Endothelial cell (in vitro differentiated cells): ENCODE data around the gene DHX38. TPM values are rescaled to one million over a fixed set of nuclear protein-coding genes. Genes with fewer than 3 reads are reported as not detected.

Experiments used
- DNase-seq: peaks from one replicate; pipeline ENCODE4 v3.0.0; 2021; ENCODE audit warnings: low spot score
- H3K27ac Mint-ChIP-seq: one replicate; pipeline ENCODE4 v1.8.0; 2021; ENCODE audit warnings: mixed read lengths, inconsistent platforms; ENCODE audit not compliant: unreplicated experiment
- H3K27me3 Mint-ChIP-seq: one replicate; pipeline ENCODE4 v1.8.0; 2021; ENCODE audit warnings: mild to moderate bottlenecking, moderate library complexity, mixed read lengths, inconsistent platforms; ENCODE audit not compliant: unreplicated experiment
- H3K36me3 Mint-ChIP-seq: one replicate; pipeline ENCODE4 v1.8.0; 2021; ENCODE audit warnings: mild to moderate bottlenecking, low read depth, mixed read lengths, inconsistent platforms; ENCODE audit not compliant: unreplicated experiment
- H3K4me1 Mint-ChIP-seq: one replicate; pipeline ENCODE4 v1.8.0; 2021; ENCODE audit warnings: mild to moderate bottlenecking, mixed read lengths, inconsistent platforms; ENCODE audit not compliant: unreplicated experiment
- H3K4me3 Mint-ChIP-seq: one replicate; pipeline ENCODE4 v1.8.0; 2021; ENCODE audit warnings: mild to moderate bottlenecking, mixed read lengths, inconsistent platforms; ENCODE audit not compliant: unreplicated experiment
- H3K9me3 Mint-ChIP-seq: one replicate; pipeline ENCODE4 v1.8.0; 2021; ENCODE audit warnings: mixed read lengths, inconsistent platforms; ENCODE audit not compliant: unreplicated experiment
- total RNA-seq: library from RNA; stranded (reverse); fragmentation: NEBNext Ultra II Directional; extraction: Animal tissue kit (Norgen Biotek cat#: 25700); gene quantifications from one replicate; pipeline ENCODE4 v1.2.1, GENCODE V29; 2021; ENCODE audit not compliant: unreplicated experiment
- TF ChIP-seq, protein P1 (sequence below): fragments of 200-600 bp; sonication (generic); IDR thresholded peaks from one replicate; pipeline ENCODE4 v1.5.0; 2021; ENCODE audit warnings: antibody characterized with exemption; ENCODE audit not compliant: unreplicated experiment

The DHX38 gene
- total RNA-seq, 1 donor from 2014 or later, result 84.6 TPM

DNA sequence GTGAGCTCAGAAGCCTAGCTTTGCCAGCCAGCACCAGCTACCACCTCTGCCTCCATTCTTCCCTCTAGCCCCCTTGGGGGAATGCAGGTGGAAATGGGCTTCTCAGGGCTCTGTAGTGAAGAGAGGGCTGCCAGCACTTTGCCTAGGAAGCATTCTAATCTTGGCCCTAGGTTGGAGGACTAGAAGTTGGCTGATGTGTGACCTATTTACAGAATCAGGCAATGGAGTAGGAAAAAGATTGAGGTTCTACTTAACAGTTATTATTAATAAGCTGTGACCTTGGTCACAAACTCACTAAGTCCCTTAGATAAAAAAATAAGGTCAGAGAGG, 19.9 kb downstream of the DHX38 start:
- Mint-ChIP-seq H3K4me1 (no peaks in the 10 kb centered on the region), H3K4me3 (no peak overlapping the region), H3K27me3 (no peaks in the 10 kb centered on the region), H3K27ac (no peak overlapping the region), H3K9me3 (no peaks in the 10 kb centered on the region), H3K36me3 (peaks cover 49% of the 10 kb centered on the region)
- TF ChIP-seq, protein P1, sequence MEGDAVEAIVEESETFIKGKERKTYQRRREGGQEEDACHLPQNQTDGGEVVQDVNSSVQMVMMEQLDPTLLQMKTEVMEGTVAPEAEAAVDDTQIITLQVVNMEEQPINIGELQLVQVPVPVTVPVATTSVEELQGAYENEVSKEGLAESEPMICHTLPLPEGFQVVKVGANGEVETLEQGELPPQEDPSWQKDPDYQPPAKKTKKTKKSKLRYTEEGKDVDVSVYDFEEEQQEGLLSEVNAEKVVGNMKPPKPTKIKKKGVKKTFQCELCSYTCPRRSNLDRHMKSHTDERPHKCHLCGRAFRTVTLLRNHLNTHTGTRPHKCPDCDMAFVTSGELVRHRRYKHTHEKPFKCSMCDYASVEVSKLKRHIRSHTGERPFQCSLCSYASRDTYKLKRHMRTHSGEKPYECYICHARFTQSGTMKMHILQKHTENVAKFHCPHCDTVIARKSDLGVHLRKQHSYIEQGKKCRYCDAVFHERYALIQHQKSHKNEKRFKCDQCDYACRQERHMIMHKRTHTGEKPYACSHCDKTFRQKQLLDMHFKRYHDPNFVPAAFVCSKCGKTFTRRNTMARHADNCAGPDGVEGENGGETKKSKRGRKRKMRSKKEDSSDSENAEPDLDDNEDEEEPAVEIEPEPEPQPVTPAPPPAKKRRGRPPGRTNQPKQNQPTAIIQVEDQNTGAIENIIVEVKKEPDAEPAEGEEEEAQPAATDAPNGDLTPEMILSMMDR, result no peak
- no peak for DNase-seq

DNA sequence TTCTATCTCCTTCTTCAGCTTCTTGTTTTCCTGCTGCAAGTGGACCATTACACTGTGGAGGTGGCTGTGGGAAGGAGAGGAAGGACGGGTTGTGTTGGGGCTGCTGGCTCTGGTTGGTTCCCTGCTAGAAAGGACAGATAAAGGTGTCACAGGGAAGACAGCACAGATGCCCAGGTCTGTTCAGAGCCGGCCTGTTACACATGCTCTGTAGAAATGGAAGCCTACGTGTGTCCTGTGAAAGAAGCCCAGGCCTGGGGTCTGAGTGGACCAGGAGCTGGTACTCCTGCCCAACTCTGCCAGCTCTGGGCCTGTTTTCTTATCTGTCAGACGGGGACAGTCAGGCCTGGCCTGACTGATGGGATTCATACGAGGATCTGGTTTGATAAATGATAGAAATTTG, 26.4 kb downstream of the DHX38 start:
- TF ChIP-seq, protein P1, result no peak
- Mint-ChIP-seq H3K27ac (no peak overlapping the region), H3K9me3 (no peaks in the 10 kb centered on the region), H3K36me3 (peaks cover 5% of the 10 kb centered on the region), H3K4me1 (peaks cover 1% of the 10 kb centered on the region), H3K4me3 (no peak overlapping the region), H3K27me3 (no peaks in the 10 kb centered on the region)
- no peak for DNase-seq

DNA sequence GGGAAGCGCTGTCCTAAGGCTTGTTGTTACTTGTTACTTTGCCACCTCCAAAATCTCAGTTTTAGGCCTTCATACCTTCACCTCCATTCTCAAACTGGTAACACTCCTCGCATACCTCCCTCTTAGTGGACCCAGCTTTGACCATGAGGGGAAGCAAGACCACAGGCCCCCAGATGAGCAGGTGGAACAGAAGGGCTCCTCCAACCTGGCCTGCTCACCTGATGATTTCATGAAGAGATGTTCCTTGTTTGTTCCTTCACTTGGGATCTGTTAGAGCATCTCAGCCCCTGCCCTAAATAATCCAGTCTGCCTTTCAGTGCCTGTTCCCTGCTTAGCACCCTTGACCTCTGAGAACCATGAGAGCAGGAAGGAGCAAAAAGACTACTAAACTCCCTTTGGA, 28.7 kb downstream of the DHX38 start:
- no peak for DNase-seq
- H3K27me3 Mint-ChIP-seq, result peaks cover 2% of the 10 kb centered on the region
- TF ChIP-seq, protein P1, result no peak
- no peak overlapping the region for H3K27ac Mint-ChIP-seq
- H3K36me3 Mint-ChIP-seq, result peaks cover 5% of the 10 kb centered on the region
- no peak overlapping the region for H3K4me3 Mint-ChIP-seq
- H3K9me3 Mint-ChIP-seq, result peaks cover 2% of the 10 kb centered on the region
- H3K4me1 Mint-ChIP-seq, result peaks cover 17% of the 10 kb centered on the region

DNA sequence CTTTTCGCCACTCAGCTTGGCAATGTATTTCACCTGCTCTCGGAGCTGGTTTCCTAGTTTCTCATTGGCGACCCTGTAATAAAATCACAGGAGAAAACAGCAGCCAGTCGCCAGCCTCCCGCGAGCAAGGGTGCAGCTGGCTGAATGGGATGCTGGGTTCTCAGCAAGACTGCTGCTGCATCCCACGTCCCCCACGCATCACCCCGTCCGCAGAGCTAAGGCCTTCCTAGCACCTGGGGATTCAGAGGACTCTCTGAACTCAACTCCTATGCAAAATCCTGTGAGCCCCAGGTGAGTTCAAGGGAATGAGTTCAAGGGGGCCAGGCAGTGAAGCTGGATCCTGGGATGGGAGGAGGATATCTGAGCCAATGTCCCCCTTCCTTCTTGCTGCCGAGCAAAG, 29.3 kb downstream of the DHX38 start:
- Mint-ChIP-seq H3K27me3 (peaks cover 2% of the 10 kb centered on the region), H3K9me3 (peaks cover 5% of the 10 kb centered on the region), H3K36me3 (peaks cover 5% of the 10 kb centered on the region), H3K4me3 (no peak overlapping the region), H3K27ac (no peak overlapping the region), H3K4me1 (peaks cover 17% of the 10 kb centered on the region)
- TF ChIP-seq, protein P1, result no peak
- DNase-seq, result no peak

DNA sequence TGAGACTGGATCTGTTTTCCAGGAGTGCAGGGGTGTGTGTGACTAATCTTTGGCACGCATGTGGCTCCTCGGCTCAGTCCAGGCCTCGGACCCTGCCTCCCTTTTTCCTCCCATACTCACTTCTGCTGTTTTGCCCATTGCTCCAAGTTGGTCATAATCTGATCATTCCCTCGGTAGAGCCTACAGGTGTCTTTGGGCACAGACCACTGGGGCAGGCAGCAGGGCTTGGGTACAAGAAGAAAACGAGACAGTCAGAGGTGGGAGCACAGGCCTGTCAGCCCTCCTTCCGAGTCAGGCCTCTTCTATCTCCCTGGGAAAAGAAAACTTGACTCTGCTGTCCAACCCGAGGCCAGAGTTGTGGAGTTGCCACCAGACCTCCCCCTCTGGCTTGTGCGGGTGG, 29.8 kb downstream of the DHX38 start:
- Mint-ChIP-seq H3K4me3 (no peak overlapping the region), H3K4me1 (peaks cover 17% of the 10 kb centered on the region), H3K9me3 (peaks cover 5% of the 10 kb centered on the region), H3K27me3 (peaks cover 2% of the 10 kb centered on the region), H3K36me3 (peaks cover 5% of the 10 kb centered on the region), H3K27ac (no peak overlapping the region)
- DNase-seq, result no peak
- TF ChIP-seq, protein P1, result no peak
